Medulla oblongata (tissue), 1 donor: ENCODE data around the gene TIPARP.
A peak's percentile ranks its signal among the peaks of the same experiment; 100 is the strongest.

ENCODE experiments used
- DNase-seq: peaks from one replicate; pipeline ENCODE4 v3.0.0-alpha.2; 2015; ENCODE audit errors: extremely low spot score

The TIPARP gene, protein sequence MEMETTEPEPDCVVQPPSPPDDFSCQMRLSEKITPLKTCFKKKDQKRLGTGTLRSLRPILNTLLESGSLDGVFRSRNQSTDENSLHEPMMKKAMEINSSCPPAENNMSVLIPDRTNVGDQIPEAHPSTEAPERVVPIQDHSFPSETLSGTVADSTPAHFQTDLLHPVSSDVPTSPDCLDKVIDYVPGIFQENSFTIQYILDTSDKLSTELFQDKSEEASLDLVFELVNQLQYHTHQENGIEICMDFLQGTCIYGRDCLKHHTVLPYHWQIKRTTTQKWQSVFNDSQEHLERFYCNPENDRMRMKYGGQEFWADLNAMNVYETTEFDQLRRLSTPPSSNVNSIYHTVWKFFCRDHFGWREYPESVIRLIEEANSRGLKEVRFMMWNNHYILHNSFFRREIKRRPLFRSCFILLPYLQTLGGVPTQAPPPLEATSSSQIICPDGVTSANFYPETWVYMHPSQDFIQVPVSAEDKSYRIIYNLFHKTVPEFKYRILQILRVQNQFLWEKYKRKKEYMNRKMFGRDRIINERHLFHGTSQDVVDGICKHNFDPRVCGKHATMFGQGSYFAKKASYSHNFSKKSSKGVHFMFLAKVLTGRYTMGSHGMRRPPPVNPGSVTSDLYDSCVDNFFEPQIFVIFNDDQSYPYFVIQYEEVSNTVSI

DNA sequence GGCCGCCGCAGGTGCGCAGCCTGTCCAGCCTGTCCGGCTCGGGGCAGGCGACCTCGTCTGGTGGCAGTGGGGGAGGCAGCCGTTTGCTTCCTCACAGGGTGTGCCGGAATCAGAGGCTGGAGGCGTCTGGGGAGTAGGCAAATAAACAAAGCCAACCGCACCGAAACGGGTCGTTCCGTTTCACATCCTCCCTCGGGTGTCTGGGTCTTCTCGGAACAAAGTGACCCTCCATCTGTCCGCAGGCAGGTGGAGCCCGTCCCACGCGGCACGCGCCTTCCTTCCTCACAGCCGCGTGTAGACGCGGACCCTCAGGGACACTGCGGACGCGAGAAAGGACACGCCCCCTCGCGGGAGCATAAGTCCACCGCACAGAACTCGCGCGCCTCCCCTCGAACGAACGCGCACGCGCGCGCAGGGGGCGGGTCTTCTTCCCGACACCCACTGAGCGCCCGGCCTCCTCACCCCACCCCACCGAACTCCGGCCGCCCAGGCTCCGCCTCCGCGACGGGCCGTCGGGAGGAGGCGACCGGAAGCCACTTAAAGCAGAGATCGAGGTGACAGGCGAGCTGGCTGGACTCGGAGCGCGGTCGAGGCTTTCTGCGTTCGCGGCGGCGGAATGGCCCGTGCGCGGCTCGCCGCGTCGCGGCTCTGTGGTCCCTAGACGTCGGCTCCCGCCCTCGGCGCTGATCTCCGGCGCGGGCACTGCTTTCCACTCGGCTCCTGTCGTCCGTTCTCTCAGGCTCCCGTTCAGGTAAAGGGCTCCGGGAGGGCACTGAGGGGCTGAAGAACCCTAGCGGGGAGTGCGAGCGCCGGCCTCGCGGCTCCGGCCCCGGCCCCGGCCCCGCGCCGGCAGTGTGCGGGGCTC, at the start of gene TIPARP:
Gene TIPARP (plus strand): TSS at position 545 of the 865 bp plus-strand sequence. CDS start 3,108 bp downstream, outside the sequence.
- DNase-seq: peak; percentile 99

DNA sequence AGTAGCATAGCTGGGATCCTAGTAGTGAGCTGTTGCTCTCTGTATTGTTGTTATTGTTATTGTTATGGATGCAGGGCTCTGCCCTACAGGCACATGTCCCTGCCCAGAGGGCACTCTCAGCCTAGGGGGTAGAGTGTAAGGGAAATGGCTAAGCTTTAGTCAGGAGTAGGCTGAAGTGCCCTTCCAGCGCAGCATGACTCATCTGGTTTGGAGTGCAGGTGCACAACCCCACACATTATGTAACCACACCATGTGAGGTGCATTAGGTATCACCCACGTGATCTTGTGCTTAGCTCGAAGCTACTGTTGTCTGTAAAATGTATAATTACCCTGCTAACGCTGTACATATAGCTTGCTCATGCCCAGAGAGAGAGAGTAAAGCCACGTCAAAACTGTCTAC, 48.3 kb upstream of the TIPARP start:
- DNase-seq: no peak

DNA sequence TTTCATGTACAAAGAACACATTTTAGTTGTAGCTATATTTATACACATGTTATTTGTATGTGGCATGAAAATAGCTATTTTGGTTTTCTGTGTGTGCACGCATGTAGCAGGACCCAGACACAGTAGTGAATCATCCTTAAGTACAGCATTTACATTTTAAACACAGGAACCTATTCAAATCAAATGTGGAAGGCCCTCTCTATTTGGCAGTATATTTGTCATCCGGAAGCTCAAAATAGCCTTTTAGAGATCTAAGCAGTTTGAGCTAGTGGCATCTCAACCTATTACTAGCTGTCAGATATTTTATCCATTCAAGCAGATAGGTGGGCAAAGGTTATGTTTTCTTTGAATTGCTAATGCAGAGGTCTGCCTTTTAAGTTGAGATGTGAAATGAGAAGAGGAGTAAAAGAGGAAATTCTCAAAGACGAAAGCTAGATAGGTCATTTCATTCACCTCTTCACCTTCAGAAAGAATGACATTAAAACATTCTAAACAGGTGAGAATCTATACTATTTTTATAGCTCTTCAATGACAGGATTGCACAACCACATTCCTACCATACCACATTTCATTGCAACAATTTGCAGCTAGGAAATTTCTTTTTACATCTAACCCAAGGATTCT, 46.3 kb upstream of the TIPARP start:
- no peak for DNase-seq

DNA sequence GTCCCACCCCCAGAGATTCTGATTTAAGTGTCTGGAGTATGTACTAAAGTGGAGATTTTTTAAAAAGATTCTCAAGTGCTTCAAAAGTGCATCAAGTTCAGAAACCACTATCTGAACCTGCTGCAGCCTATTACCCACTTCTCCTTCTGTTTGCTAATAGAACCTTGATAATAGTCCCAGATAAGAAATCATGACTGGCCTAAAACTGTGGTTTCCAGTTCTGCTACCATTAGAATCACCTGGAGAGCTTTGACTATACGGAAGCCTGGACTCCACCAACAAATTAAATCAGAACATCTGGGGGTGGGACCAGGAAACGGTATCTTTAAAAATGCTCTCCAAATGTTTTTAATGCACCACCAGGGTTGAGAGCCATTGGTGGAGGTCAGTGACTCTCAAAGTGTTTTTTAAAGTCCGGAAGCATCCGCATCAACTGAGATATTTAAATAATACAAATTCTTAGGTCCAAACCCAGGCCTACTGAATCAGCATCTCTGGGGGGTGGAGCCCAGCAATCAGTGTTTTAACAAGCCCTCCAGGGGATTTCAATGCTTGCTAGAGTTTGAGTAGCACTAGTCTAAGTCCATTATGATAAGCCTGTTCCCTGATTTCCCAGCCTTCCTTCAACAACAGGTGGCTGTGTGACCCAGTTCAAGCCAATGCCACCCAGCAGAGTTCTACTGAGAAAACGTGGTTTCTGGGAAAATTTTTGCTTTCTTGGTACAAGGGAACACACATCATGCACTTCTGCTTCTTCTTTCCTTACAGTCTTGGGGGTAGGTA, 45.4 kb upstream of the TIPARP start:
- DNase-seq: no peak

DNA sequence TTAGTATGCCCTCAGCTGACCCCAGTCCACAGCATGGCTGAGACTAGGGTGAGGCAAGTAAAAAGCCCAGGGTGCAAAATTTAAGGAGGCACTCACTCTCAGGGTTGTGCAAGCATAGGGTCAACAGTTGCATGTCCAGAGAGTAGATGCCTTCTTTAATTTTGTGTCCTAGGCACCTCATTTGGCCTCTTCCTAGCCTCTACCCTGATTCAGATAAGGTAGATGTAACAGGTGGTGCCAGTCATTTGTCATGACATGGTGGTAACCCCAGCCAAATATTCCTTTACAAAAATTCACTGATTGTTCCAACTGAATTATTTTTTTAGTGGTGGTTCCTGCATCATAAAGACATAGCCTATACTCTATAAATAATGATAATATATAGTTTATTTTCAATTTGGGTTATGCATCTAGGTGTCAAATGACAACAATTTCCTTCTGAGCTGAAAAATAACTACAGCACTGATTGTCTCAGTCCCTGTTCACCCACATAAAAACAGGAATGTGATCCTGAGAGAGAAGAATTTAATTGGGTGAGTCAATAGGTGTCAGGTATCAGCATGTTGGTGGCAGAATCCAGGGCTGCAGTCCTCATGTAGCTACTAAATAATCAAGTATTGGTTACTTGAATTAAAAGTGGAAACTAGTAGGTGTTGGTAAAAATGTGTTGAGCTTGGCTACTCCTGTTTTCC, 44.2 kb upstream of the TIPARP start:
- no peak for DNase-seq

DNA sequence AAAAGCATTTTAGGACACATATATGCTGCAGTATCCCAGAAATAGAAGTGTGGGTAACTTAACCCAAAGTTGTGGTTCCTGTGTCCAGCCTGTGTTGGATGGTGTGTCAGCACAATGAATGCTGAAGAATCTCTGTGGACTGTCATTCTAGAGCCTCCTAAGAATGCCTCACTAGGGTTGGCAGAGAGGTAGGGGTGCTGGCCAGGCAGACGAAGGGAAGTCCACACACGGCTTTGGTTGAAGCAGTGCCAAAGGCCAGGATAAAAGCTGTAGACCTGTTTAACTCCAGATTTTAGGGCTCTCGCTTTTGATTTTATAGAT, 43.7 kb upstream of the TIPARP start:
- DNase-seq: no peak

DNA sequence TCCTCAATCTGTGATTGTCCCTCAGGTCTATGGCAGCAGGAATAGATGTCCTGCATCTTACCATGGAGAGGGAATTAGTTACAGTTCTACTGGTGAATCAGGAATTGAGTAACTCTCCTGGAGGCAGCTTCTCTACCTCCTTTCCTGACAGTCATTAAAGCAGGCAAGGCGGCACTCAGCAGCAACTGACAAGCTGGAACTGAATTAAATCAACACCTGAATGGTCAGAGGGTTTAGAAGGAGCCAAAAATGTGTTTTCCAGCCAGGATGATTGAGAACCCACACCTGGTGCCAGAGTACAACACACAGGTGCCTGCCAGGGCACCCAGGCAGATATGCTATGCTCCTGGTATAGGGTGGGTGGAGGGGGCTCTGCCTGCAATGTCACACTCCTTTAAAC, 43.1 kb upstream of the TIPARP start:
- DNase-seq: no peak

DNA sequence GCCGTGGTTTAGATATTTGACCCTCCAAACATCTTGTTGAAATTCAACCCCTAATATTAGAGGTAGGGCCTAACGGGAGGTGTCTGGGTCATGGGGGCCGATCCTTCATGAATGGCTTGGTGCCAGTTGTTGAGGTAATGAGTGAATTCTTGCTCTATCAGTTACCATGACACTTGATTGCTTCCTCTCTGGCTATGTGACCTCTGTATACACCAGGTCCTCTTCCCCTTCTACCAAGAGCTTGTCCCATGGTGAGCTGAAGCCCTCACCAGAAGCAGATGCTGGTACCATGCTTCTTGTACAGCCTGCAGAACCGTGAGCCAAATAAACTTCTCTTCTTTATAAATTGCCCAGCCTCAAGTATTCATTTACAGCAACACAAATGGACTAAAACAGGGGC, 41.8 kb upstream of the TIPARP start:
- DNase-seq: no peak

DNA sequence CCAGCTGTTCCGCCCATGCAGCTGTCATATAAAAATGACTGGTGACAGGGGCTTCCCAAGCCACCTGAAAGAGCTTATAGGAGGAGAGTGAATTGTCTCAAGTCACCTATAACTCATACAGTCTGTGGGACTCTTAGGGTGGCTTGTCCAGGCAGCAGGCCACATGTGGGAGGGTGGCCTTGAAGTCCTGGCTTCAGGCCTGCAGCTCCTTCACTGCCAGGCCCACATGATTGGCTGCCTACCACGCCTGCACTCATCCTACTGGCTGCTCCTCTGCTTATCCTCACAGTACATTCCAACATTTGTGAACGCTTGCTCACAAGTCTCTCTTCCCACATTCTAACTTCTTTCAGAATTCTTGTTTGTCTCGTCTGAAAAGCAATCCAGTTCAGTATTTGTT, 41.1 kb upstream of the TIPARP start:
- DNase-seq: peak; percentile 23

DNA sequence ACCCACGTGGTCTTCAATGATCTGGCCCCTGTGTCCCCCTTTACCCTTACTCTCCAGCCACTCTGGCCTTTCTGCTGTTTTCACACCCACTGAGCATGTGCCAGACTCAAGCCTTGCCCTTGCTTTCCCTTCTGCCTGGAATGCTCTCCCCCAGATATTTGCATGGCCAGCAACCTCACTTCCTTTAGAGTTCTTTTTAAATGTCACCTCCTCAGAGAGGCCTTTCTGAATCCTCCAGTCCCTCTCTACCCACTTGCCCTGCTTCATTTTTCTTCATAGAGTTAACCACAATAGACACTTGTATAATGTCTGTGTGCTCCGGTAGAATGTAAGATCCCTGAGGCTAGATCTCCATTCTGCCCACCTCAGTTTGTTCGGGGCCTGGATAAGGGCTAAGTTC, 39.4 kb upstream of the TIPARP start:
- no peak for DNase-seq

DNA sequence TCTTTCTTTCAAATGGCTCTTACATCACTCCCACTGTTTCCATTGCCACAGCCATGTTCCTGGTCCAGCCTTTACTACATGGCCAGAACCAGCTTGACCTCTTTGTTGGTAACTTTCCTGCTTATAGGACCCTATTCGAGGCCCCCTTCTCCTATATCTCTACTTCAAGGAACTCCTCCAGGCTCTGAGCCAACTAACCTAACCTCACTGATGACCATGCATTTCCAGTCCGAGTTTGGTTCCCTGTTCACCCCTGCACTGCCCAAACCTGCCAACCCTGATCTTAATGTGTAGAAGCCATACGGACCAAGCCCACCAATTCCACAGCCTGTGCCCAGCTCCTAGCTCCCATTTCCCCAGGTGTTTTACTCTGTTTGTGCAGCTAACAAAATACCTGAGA, 38.4 kb upstream of the TIPARP start:
- DNase-seq: no peak

DNA sequence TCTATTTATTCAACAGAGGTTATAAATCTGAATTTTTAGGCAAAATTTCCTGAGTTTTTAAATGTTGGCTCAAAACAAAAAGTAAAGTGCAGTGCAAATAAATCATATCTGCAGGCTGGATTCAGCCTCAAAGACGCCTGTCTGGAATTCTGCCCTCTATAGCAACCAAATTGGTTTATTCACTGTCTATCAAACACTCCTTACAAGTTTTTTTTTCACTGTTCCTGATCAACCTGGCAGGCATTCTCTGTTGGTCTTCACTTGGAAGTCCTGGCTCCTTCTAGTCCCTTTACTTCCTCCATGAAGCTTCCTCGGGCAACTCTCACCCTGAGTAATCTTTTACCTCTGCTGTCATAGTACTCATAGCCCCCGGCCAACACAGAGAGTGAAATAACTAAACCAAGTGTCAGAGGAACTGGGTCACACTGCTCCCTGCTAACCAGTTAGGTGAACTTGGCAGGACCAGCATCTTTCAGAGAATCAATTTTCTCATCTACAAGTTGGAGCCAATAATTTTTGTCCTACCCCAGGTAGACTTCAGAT, 36.8 kb upstream of the TIPARP start:
- no peak for DNase-seq

DNA sequence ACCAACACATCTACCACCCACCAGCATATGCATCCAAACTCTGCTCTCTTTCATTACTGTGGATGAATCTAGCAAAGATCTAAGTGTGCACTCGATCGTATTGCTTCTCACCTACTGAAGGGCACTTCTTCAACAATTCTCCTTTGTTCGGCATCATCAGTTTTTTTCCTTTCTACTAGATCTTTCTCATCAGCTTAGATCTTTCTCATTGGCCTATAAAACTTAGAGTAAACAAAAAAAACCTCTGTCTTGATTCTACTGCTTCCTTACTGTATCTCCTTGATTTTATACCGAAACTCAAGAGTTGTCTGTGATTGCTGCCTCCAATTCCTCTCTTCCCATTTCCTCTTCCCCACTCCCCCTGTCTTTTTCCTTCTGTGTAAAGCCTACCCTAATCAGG, 36.1 kb upstream of the TIPARP start:
- no peak for DNase-seq

DNA sequence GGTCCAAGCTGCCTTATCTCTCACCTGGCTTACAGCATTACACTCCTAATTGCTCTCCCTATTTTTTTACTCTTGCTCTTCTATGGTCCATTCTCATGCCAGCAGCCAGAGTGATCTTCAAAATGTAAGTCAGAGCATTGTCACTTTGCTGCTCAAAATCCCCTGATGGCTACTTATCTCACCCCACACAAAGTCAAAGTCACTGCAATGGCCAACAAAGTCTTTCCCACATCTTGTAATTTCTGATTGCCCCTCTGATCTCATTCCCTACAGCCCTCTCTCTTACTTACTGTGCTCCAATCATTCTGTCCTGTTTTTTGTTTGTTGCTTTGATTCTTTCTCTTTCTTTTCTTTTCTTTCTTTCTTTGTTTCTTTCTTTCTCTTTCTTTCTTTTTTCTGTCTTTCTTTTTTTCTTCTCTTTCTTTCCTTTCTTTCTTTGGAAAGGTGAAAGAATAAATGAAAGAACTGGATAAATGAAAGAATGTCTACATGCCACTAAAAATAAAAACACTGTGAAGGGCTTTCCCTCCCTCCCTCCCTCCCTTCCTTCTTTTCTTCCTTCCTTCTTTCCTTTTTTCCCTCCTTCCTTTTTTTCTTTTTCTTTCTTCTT, 34.9 kb upstream of the TIPARP start:
- DNase-seq: no peak

DNA sequence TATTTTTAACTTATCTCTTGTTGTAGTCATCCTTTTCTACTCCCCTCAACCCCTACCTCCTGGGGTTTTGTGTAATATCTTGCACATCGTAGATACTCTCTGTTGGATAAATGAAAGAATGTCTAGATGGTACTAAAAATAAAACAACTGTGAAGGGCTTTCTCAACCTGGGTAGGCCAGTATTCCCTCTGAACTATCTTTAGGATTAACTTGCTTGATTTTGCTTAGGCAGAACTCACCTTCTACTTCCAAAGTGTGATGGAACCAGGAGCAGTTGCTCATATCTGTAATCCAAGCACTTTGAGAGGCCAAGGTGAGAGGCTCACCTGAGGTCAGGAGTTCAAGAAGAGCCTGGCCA, 32.8 kb upstream of the TIPARP start:
- no peak for DNase-seq

DNA sequence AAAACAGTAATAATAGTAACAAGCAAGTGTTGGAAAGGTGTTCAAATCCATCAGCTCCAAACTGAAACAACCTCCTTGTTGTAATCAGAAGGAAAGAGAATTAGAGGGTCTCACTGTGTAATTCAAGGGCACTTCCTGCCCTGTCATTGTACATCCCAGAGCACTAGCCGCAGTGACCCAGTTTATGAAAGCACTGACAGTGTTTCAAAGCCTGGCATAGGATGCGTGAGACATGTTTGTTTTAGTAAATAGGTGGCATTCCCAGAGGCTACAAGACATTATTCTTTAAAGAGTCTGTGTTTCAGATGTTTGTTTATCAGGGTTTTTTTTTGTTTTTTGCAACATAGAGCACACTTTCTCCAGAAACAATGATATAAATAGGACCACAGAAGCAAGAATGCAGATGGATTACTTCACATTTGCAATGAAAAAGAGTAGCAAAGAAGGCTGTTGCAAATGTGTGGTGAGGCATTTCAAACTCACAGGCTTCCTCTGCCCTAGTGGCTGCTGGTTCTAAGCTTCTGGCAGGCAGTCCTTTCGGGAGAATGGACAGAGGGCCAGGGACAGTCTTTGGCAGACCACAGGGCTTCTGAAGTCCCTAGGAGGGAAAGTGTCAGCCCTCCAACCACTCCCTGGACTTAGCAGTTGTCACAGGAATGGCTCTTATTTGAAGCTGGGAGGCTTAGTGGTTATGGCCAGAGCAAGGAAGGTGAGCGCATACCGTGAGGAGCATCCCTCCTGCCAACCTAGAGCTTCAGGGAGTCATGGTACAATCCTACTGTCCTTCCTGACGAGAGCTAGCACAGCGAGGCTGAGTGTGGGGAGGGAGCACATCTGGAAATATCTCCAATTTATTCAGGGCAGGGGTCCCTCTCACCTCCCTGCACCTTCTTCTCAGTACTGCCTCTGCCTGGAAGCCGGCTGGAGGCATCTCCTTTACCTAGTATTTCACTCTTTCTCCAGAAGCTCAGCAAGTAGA, 31.4 kb upstream of the TIPARP start:
- DNase-seq: peak; percentile 59

DNA sequence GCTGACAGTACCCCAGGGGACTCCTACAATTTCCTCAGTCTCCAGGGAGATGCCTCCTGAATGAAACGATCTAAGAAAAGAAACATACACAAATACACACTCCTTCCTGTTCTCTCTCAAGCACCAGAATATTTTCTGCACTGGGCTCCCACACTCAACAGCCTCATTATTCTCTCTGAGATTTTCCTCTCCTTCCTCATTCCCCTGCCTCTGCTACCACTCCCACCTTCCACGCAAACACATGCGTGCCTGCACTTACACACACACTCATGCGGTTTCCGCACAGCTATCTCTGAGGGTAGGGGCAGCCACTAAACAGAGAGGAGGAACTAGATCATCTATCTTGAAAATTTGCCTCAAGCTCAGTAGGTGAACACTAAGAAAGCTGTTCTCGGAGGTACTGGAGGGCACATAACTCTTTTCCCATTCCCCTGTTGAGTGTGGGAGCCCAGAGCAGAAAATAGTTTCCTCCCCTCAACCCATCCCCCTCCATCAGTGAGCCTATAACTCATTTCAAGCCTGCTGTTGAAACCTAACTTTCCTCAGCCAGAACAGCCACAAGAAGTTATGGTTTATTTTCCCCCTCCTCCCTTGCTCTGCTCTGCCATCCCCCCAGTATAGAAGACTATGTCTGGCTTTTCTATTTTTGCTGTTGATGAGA, 30.5 kb upstream of the TIPARP start:
- DNase-seq: peak; percentile 44

DNA sequence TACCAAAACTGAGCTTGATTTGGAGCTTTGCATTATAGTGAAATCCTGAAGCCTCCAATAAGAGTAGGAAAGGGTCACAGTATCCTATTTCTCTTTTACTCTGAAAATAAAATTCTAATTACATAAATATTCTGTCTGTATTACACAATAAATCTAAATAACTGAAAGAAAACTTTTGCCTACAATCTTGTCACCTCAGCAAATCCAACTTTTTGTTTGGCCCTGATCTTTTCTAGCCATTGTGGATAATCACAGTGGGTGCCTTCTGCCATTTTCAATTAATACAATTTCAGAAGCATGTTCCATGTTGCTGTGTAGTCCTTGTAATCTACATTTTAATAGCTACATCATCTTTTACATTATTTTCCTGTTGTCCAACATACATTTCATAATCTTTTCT, 29.4 kb upstream of the TIPARP start:
- no peak for DNase-seq
